DOHH2 (cell line): ENCODE data around the gene MDN1.

Experiments
- H3F3A ChIP-seq: fragments of 200-600 bp; sonication (generic), shearing (Covaris generic); 2 replicates; pipeline ENCODE4 v1.6.0; 2016; ENCODE audit warnings: antibody characterized with exemption, mild to moderate bottlenecking; ENCODE audit not compliant: control insufficient read depth, insufficient read depth
- H3K27ac ChIP-seq: fragments of 200-600 bp; sonication (generic); 2 replicates; pipeline ENCODE4 v1.5.1; 2014; ENCODE audit warnings: low read depth, mild to moderate bottlenecking, low read length, moderate library complexity
- H3K27me3 ChIP-seq: fragments of 200-600 bp; sonication (generic); 2 replicates; pipeline ENCODE4 v1.6.1; 2014; ENCODE audit warnings: mild to moderate bottlenecking, low read length, mixed read lengths; ENCODE audit not compliant: control insufficient read depth
- H3K36me3 ChIP-seq: fragments of 200-600 bp; sonication (generic); 2 replicates; pipeline ENCODE4 v1.6.1; 2014; ENCODE audit warnings: mild to moderate bottlenecking, low read length, moderate library complexity, mixed read lengths; ENCODE audit not compliant: control insufficient read depth
- H3K4me1 ChIP-seq: fragments of 200-600 bp; sonication (generic); 2 replicates; pipeline ENCODE4 v1.6.1; 2014; ENCODE audit warnings: mild to moderate bottlenecking, low read length, mixed read lengths; ENCODE audit not compliant: control insufficient read depth
- H3K4me2 ChIP-seq: fragments of 200-600 bp; sonication (generic); 2 replicates; pipeline ENCODE4 v1.6.0; 2014; ENCODE audit warnings: mild to moderate bottlenecking, low read length, moderate library complexity
- H3K4me3 ChIP-seq: fragments of 200-600 bp; sonication (generic); 2 replicates; pipeline ENCODE4 v1.5.1; 2014; ENCODE audit warnings: mild to moderate bottlenecking, low read length, mixed read lengths
- H3K79me2 ChIP-seq: fragments of 200-600 bp; sonication (generic); 2 replicates; pipeline ENCODE4 v1.6.1; 2014; ENCODE audit warnings: mild to moderate bottlenecking, low read length, mixed read lengths; ENCODE audit not compliant: control insufficient read depth
- H3K9me2 ChIP-seq: fragments of 200-600 bp; sonication (generic); replicated peaks from 2 replicates; pipeline ENCODE4 v1.6.1; 2014; ENCODE audit warnings: mild to moderate bottlenecking, low read length, mixed read lengths; ENCODE audit not compliant: control insufficient read depth
- H3K9me3 ChIP-seq: fragments of 200-600 bp; sonication (generic); 2 replicates; pipeline ENCODE4 v1.6.1; 2014; ENCODE audit warnings: antibody characterized with exemption, low read length, mixed read lengths; ENCODE audit not compliant: control insufficient read depth, insufficient read depth
- H4K20me1 ChIP-seq: fragments of 200-600 bp; sonication (generic); 2 replicates; pipeline ENCODE4 v1.6.0; 2014; ENCODE audit warnings: low read depth, mild to moderate bottlenecking, antibody characterized with exemption, low read length, moderate library complexity; ENCODE audit not compliant: control insufficient read depth, insufficient read depth
- EZH2phosphoT487 ChIP-seq: fragments of 200-600 bp; sonication (generic); IDR thresholded peaks from 2 replicates; pipeline ENCODE4 v1.6.1; 2017; ENCODE audit warnings: borderline replicate concordance, mild to moderate bottlenecking, antibody characterized with exemption, low read length, moderate library complexity, mixed read lengths
- TF ChIP-seq, protein P1 (sequence below): fragments of 200-600 bp; sonication (generic); IDR thresholded peaks from one replicate; pipeline ENCODE4 v1.5.1; 2014; ENCODE audit warnings: antibody characterized with exemption, mild to moderate bottlenecking, low read depth, low read length; ENCODE audit not compliant: poor library complexity, severe bottlenecking

MDN1 gene

DNA sequence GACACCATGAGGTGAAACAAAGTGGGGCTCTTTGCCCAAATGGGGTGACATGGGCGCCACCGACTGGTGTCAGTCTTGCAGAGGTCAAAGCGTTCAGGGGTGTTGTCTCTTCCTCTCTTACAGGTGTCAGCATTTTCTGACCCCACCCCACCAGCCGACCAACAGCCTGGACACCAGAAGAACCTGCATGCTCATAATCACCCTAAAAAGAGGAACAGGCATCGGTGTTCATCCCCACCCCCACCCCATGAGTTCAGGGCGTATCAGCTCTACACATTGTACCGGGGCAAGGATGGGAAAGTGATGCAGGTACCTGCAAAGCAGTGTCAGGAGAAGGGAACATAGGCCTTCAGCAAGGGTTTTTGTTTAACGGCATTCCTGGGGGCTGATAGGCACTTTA is 195.8 kb downstream of the MDN1 start:
- H3F3A ChIP-seq: no peaks in the 10 kb centered on the region

DNA sequence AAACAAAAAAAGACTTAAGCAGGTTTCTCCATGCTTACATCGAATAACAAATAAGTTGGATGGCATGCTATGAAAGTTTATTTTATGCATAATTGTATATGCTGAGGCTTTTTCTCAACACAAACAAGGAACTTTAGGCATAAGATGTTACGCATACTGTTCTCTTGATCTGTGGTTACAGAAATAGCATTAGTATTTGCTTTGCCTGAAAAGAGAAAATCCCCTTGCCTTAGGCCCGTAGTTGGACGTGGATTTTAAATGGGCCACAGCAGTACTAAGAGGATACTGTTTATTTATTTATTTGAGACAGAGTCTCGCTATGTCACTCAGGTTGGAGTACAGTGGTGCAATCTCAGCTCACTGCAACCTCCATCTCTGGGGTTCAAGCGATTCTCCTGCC is 200.0 kb downstream of the MDN1 start:
- no peaks in the 10 kb centered on the region for H3K36me3 ChIP-seq
- H3F3A ChIP-seq: no peaks in the 10 kb centered on the region
- H3K9me3 ChIP-seq: no peaks in the 10 kb centered on the region
- no peaks in the 10 kb centered on the region for H3K27me3 ChIP-seq
- no peaks in the 10 kb centered on the region for H3K79me2 ChIP-seq
- no peaks in the 10 kb centered on the region for H3K4me1 ChIP-seq
- H3K27ac ChIP-seq: no peak overlapping the region
- H4K20me1 ChIP-seq: no peaks in the 10 kb centered on the region
- TF ChIP-seq, protein P1, sequence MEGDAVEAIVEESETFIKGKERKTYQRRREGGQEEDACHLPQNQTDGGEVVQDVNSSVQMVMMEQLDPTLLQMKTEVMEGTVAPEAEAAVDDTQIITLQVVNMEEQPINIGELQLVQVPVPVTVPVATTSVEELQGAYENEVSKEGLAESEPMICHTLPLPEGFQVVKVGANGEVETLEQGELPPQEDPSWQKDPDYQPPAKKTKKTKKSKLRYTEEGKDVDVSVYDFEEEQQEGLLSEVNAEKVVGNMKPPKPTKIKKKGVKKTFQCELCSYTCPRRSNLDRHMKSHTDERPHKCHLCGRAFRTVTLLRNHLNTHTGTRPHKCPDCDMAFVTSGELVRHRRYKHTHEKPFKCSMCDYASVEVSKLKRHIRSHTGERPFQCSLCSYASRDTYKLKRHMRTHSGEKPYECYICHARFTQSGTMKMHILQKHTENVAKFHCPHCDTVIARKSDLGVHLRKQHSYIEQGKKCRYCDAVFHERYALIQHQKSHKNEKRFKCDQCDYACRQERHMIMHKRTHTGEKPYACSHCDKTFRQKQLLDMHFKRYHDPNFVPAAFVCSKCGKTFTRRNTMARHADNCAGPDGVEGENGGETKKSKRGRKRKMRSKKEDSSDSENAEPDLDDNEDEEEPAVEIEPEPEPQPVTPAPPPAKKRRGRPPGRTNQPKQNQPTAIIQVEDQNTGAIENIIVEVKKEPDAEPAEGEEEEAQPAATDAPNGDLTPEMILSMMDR: no peak
- TF ChIP-seq EZH2phosphoT487: no peak
- no peak overlapping the region for H3K4me3 ChIP-seq
- H3K9me2 ChIP-seq: no peaks in the 10 kb centered on the region
- H3K4me2 ChIP-seq: no peak overlapping the region

More for the DNA sequence above, 195.8 kb downstream of the MDN1 start:
- Histone ChIP-seq H3K4me2 (no peak overlapping the region), H3K27ac (no peak overlapping the region), H3K9me2 (no peaks in the 10 kb centered on the region), H3K4me3 (no peak overlapping the region), H4K20me1 (no peaks in the 10 kb centered on the region), H3K9me3 (no peaks in the 10 kb centered on the region), H3K27me3 (no peaks in the 10 kb centered on the region), H3K79me2 (no peaks in the 10 kb centered on the region), H3K4me1 (no peaks in the 10 kb centered on the region), H3K36me3 (no peaks in the 10 kb centered on the region)
- no peak for TF ChIP-seq EZH2phosphoT487
- TF ChIP-seq, protein P1: no peak

DNA sequence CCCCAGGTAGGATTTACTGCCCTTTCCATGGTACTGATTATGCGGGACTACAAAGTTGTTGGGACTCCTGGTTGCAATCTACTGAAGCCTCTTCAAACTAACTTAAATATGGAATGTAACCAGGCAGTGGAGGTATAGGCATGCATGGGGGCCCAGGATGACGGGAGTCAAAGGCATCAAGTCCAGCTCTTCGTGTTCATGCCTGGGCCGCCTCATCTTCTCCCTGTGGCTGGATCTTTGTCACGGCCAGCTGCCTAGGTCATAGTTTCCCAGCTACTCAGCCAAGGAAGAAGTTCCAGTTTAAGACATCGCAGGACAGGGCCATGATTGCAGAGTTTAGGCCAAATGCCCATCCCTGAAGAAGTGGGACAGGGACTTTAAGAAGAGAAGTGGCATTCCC is 201.6 kb downstream of the MDN1 start:
- no peaks in the 10 kb centered on the region for H3K4me1 ChIP-seq
- no peak for TF ChIP-seq EZH2phosphoT487
- TF ChIP-seq, protein P1: no peak
- no peaks in the 10 kb centered on the region for H3F3A ChIP-seq
- no peaks in the 10 kb centered on the region for H3K36me3 ChIP-seq
- no peaks in the 10 kb centered on the region for H3K79me2 ChIP-seq
- no peaks in the 10 kb centered on the region for H3K9me2 ChIP-seq
- no peaks in the 10 kb centered on the region for H3K9me3 ChIP-seq
- no peak overlapping the region for H3K4me2 ChIP-seq
- no peaks in the 10 kb centered on the region for H4K20me1 ChIP-seq
- no peaks in the 10 kb centered on the region for H3K27me3 ChIP-seq
- H3K27ac ChIP-seq: no peak overlapping the region
- no peak overlapping the region for H3K4me3 ChIP-seq

DNA sequence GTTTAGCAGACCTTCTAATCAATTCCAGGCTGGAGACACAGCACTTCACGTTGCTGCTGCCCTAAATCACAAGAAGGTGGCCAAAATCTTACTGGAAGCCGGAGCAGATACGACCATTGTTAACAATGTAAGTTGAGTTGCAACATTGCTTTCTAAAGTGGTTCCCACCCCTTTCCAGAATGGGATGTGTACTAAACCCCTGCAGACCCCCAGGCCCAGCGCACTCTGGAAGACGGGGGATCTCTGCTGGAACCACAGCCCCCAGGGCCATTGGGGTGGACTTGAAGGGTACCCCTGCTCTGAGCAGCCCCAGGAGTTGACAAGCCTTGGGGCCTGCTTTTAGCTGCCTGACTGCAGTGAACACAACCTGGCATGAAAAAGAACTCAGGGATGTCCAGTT is 203.1 kb downstream of the MDN1 start:
- H3K79me2 ChIP-seq: no peaks in the 10 kb centered on the region
- no peaks in the 10 kb centered on the region for H4K20me1 ChIP-seq
- peaks cover 4% of the 10 kb centered on the region for H3K4me1 ChIP-seq
- no peak overlapping the region for H3K4me3 ChIP-seq
- H3K4me2 ChIP-seq: no peak overlapping the region
- no peaks in the 10 kb centered on the region for H3K36me3 ChIP-seq
- no peaks in the 10 kb centered on the region for H3K9me2 ChIP-seq
- TF ChIP-seq EZH2phosphoT487: no peak
- TF ChIP-seq, protein P1: no peak
- H3K27me3 ChIP-seq: no peaks in the 10 kb centered on the region
- H3F3A ChIP-seq: no peaks in the 10 kb centered on the region
- no peaks in the 10 kb centered on the region for H3K9me3 ChIP-seq
- H3K27ac ChIP-seq: no peak overlapping the region
